RWPE2 (cell line): ENCODE measurements around the gene HLF.

Experiments
- ATAC-seq: fragments of 200-7000 bp; cut with Tn5 transposase; 3 replicates; pipeline ENCODE4 v1.9.1; 2021; ENCODE audit warnings: low read depth
- DNase-seq: peaks from one replicate; pipeline ENCODE4 v3.0.0-alpha.2; 2020; ENCODE audit warnings: low spot score
- H3K27ac ChIP-seq: fragments of 450-650 bp; 2 replicates; pipeline ENCODE4 v1.5.1; 2017; ENCODE audit warnings: mild to moderate bottlenecking; ENCODE audit not compliant: poor library complexity, severe bottlenecking
- H3K27me3 ChIP-seq: fragments of 250-450 bp; sonication (Bioruptor Pico); 2 replicates; pipeline ENCODE4 v1.5.1; 2021; ENCODE audit warnings: mild to moderate bottlenecking, moderate library complexity; ENCODE audit not compliant: insufficient read depth, poor library complexity, severe bottlenecking
- H3K36me3 ChIP-seq: fragments of 250-450 bp; sonication (Bioruptor Pico); 2 replicates; pipeline ENCODE4 v1.5.1; 2020; ENCODE audit warnings: low read depth, mild to moderate bottlenecking, moderate library complexity
- H3K4me1 ChIP-seq: fragments of 250-450 bp; sonication (Bioruptor Pico); 2 replicates; pipeline ENCODE4 v1.5.1; 2021; ENCODE audit warnings: mild to moderate bottlenecking, moderate library complexity; ENCODE audit not compliant: insufficient read depth, poor library complexity, severe bottlenecking
- H3K4me3 ChIP-seq: fragments of 250-450 bp; sonication (Bioruptor Pico); 2 replicates; pipeline ENCODE4 v1.5.1; 2021; ENCODE audit warnings: mild to moderate bottlenecking, moderate library complexity; ENCODE audit not compliant: severe bottlenecking
- H3K9me3 ChIP-seq: fragments of 250-450 bp; sonication (Bioruptor Pico); 2 replicates; pipeline ENCODE4 v1.5.1; 2021; ENCODE audit warnings: mild to moderate bottlenecking, moderate library complexity; ENCODE audit not compliant: severe bottlenecking
- TF ChIP-seq, protein P1 (sequence below): fragments of 450-650 bp; IDR thresholded peaks from one replicate; pipeline ENCODE4 v1.5.1; 2017; ENCODE audit warnings: mild to moderate bottlenecking, moderate library complexity; ENCODE audit not compliant: poor library complexity, severe bottlenecking

Gene HLF

DNA sequence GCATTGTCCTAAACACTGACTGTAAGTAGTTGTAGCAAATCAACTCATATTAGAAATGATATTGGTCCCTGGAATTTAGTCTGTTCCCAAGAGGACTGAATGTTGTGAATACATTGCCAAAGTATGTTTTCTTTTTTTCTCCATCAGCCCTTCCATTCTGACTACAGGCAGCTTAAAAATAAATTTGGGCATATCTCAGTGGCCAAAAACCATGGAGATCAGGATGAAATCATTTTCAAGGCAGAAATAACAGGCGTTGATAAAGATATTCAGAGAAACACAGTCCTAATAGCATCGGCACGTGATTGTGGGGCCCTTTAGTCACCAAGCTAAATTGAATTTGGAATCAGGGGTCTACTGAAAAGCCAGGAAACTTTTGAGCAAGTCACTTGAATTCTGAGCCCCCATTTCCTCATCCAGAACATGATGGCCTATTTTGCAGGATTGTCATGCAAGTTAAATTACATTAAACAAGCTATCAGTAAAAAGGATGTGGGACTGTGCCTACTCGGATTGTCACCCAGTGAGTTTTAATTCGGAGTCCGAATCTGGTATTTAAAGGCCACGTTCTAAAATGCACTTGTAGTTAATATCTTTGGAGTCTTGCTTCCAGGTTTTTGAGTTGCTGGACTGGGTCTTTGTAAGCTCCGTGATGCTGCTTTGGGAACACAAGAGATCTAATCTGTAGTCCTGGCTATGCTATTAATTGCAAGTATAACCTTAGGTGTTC lies 17.1 kb downstream of the HLF start:
- Histone ChIP-seq H3K4me1 (no peaks in the 10 kb centered on the region), H3K4me3 (no peak overlapping the region), H3K9me3 (no peaks in the 10 kb centered on the region), H3K36me3 (no peaks in the 10 kb centered on the region), H3K27ac (no peak overlapping the region), H3K27me3 (no peaks in the 10 kb centered on the region)
- ATAC-seq (no peak), DNase-seq (no peak)
- TF ChIP-seq, protein P1, sequence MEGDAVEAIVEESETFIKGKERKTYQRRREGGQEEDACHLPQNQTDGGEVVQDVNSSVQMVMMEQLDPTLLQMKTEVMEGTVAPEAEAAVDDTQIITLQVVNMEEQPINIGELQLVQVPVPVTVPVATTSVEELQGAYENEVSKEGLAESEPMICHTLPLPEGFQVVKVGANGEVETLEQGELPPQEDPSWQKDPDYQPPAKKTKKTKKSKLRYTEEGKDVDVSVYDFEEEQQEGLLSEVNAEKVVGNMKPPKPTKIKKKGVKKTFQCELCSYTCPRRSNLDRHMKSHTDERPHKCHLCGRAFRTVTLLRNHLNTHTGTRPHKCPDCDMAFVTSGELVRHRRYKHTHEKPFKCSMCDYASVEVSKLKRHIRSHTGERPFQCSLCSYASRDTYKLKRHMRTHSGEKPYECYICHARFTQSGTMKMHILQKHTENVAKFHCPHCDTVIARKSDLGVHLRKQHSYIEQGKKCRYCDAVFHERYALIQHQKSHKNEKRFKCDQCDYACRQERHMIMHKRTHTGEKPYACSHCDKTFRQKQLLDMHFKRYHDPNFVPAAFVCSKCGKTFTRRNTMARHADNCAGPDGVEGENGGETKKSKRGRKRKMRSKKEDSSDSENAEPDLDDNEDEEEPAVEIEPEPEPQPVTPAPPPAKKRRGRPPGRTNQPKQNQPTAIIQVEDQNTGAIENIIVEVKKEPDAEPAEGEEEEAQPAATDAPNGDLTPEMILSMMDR = no peak

DNA sequence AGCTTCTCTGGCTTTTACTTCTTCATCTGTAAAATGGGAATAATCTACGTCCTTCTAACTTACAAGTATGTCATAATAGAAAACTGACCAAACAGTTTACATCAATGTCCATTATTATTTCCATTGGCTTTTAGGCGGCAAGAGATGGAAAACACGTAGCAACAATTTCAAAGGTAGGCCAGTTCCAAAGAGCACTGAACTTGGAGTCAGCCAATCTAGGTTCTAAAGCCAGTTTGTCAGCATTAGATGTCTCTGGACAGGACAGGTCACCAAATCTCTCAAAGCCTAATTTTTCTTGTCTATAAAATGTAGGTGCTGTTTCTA lies 17.6 kb downstream of the HLF start:
- Histone ChIP-seq H3K4me3 (no peak overlapping the region), H3K36me3 (no peaks in the 10 kb centered on the region), H3K9me3 (no peaks in the 10 kb centered on the region), H3K27ac (no peak overlapping the region), H3K4me1 (no peaks in the 10 kb centered on the region), H3K27me3 (no peaks in the 10 kb centered on the region)
- ATAC-seq = no peak
- DNase-seq = no peak
- TF ChIP-seq, protein P1 = no peak

DNA sequence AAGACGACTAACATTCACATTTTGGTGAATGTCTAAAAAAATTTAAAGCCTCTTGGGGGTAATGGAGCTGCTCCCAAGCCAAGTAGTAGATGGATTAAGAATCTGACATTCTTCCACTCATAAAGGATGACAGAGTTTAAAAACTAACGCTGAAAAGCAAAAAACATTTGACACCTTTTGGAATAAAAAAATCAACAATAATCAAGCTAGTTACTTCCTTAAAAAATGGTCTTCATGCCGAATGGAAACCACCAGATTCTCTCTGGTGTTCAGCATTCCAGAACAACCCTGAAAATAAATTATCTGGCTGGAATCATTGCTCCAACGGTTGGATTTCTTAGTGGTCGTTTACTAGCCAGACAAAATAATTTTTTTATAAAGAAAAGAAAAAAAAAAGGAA lies 18.0 kb downstream of the HLF start:
- H3K27ac ChIP-seq = no peak overlapping the region

DNA sequence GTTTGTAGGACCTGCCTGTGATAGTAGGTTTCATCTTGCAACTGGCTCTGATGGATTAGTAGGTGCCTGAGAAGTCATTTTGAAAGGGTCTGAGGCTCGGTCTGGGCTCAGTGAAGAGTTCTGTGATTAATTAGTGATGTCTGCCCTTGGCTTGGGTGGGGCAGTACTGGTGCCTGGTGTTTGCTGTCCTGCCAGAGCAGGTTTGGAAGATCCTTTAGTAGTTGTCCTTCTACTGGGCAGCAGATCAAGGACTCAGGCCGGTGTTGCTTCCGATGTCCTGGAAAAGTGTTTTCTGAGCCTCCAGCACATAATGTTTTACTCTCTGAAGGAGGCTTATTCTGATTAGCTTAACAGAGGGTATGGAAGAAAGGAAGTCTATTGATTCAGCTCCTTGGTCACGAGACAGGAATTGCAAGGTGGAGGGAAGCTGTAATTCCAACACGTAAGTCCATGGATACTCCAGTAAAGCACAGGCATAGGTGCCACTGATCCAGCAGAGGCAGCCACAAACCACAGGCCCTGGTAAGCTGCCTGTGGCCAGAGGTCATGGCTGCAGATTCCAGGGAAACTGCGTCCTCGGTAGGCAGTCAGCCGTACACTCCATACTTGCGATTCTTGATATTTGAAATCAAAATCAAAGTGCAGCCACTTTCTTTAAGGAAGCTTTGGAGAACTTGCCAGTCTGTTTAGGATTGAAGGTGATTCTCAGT lies 18.7 kb downstream of the HLF start:
- Histone ChIP-seq H3K36me3 (no peaks in the 10 kb centered on the region), H3K27me3 (no peaks in the 10 kb centered on the region), H3K9me3 (no peaks in the 10 kb centered on the region), H3K4me1 (no peaks in the 10 kb centered on the region), H3K4me3 (no peak overlapping the region), H3K27ac (no peak overlapping the region)
- TF ChIP-seq, protein P1 = no peak
- ATAC-seq (no peak), DNase-seq (no peak)

More for the DNA sequence above, 18.0 kb downstream of the HLF start:
- H3K4me1 ChIP-seq = no peaks in the 10 kb centered on the region
- no peaks in the 10 kb centered on the region for H3K27me3 ChIP-seq
- ATAC-seq (no peak), DNase-seq (no peak)
- H3K9me3 ChIP-seq = no peaks in the 10 kb centered on the region
- H3K4me3 ChIP-seq = no peak overlapping the region
- H3K36me3 ChIP-seq = no peaks in the 10 kb centered on the region
- TF ChIP-seq, protein P1 = no peak
